Lower leg skin (tissue), 4 donors: ENCODE measurements around the gene POFUT2. TPM values are rescaled to one million over a fixed set of nuclear protein-coding genes. Genes with fewer than 3 reads are reported as not detected.

Experiments used
- DNase-seq, 2 donors: peaks; one replicate each; pipeline ENCODE4 v3.0.0-alpha.2; 2019; ENCODE audit warnings: low spot score in 2 of 2
- H3K4me3 ChIP-seq: fragments of 200-600 bp; sonication (generic); 2 replicates; pipeline ENCODE4 v1.5.1; 2017; ENCODE audit warnings: mild to moderate bottlenecking, low read depth; ENCODE audit not compliant: poor library complexity, severe bottlenecking
- POLR2A ChIP-seq, 2 donors: fragments of 450-650 bp; IDR thresholded peaks; one replicate each; pipeline ENCODE4 v1.6.1; 2016 to 2017; ENCODE audit warnings: antibody characterized with exemption in 2 of 2, mild to moderate bottlenecking in 1 of 2, moderate library complexity in 1 of 2
- WGBS, 2 donors: methylation state at CpG; one replicate each; pipeline ENCODE4 v1.1.5; 2018; 5-methylcytosine and 5-hydroxymethylcytosine counted together
- intact Hi-C: fragments of 100-400 bp; cut with DNase I; formaldehyde crosslinking; loops from one replicate; pipeline ENCODE4 v1.15.0; 2023; ENCODE audit warnings: low total_unique reads
- total RNA-seq, 4 donors: library from RNA; depleted of rRNA; stranded (reverse); fragments of >200 nt; gene quantifications; one replicate each; pipeline ENCODE4 v1.1.0, GENCODE V29; 2016
- TF ChIP-seq, protein P1 (sequence below), 3 donors: fragments of 450-650 bp; IDR thresholded peaks; one replicate each; pipeline ENCODE4 v1.5.1; 2016; ENCODE audit warnings: antibody characterized with exemption in 3 of 3, mild to moderate bottlenecking in 3 of 3, moderate library complexity in 2 of 3

Gene POFUT2
- total RNA-seq, 4 donors from 2014 or later, result 15.0 to 22.1 (median 18.9) TPM

DNA sequence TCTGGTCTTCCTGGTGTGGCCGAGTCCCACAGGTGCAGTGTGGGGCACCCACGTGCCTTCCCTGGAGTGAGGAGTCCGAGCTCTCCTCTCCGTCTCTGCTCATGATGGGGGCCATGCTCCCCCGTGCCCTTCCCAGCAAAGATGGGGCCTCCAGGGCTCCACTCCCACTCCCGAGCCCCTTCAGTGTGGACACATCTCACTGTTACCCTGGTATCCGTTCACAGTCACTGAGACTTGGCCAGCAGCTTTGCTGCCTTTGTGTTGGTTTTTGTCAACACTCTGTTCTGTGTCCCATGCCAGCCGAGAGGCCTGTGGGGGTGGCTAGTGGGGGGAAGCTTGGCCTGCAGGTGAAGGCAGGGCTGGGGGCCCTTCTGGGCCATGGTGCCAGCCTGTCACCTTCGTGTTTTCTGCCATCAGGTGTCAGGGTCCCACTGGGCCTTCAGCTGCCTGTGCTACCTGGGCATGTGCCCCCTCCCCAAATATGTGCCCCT lies 46.9 kb upstream of the POFUT2 start:
- intact Hi-C loops, result no loop called here
- H3K4me3 ChIP-seq, result no peak overlapping the region
- no peak for TF ChIP-seq POLR2A (IDR thresholded peaks at IDR 0.05)
- TF ChIP-seq, protein P1, sequence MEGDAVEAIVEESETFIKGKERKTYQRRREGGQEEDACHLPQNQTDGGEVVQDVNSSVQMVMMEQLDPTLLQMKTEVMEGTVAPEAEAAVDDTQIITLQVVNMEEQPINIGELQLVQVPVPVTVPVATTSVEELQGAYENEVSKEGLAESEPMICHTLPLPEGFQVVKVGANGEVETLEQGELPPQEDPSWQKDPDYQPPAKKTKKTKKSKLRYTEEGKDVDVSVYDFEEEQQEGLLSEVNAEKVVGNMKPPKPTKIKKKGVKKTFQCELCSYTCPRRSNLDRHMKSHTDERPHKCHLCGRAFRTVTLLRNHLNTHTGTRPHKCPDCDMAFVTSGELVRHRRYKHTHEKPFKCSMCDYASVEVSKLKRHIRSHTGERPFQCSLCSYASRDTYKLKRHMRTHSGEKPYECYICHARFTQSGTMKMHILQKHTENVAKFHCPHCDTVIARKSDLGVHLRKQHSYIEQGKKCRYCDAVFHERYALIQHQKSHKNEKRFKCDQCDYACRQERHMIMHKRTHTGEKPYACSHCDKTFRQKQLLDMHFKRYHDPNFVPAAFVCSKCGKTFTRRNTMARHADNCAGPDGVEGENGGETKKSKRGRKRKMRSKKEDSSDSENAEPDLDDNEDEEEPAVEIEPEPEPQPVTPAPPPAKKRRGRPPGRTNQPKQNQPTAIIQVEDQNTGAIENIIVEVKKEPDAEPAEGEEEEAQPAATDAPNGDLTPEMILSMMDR (IDR thresholded peaks at IDR 0.05), result no peak
- WGBS, 2 donors, result 89 to 94% methylated on average over 8 to 9 of the region's 9 CpGs
- no peak for DNase-seq

DNA sequence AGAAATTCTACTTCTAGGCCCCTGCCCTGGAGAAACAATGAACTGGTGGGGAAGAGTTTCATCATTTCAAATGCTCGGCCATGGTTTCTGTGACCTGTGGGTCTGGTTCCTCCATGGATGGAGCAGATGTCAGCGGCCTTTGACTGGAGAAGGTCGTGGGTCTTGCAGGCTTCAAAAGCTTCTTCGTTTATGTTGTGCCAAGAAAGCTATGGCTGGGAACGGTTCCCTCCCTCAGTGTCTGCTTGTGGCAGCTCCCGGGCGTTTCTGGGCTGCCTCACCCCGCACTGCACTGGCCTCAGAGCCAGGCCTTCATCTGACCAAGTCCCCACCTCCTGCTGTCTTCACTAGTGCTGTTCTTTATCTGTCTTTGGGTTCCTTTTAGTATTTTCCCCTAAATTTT lies 46.4 kb upstream of the POFUT2 start:
- 59 to 68% methylated on average over 8 of the region's 8 CpGs for WGBS, 2 donors
- TF ChIP-seq, protein P1 (IDR thresholded peaks at IDR 0.05), result no peak
- no peak overlapping the region for H3K4me3 ChIP-seq
- DNase-seq, result no peak
- intact Hi-C loops, result no loop called here

DNA sequence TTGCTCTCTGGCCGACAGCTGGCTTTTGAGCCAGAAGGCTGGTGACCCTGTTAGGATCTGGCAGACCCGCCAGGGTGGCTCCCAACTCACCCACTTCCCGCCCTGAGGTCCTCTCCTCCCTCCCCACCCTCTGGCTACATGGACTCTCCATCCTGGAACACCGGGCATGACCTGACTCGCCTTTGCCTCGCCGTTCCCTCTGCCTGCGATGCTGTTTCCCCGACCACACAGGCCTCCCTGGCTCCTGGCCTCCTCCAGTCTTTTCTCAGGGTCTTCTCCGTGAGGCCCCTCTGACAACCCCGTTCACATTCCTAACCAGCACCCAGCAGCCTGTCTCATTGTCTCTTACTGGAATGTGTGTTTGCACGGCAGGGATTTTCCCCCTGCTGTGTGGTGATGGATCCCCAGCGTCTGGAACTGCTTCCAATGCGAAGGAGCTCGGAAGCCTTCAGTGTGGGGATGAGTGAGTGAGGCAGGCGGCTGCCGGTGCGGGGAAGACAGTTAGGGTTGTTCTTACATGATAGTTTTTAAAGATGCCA lies 46.0 kb upstream of the POFUT2 start:
- H3K4me3 ChIP-seq, result no peak overlapping the region
- WGBS, 2 donors, result 50 to 66% methylated on average over 18 of the region's 18 CpGs
- intact Hi-C loops, result no loop called here
- TF ChIP-seq POLR2A (IDR thresholded peaks at IDR 0.05), result no peak
- TF ChIP-seq, protein P1 (IDR thresholded peaks at IDR 0.05), result no peak
- DNase-seq, result no peak

DNA sequence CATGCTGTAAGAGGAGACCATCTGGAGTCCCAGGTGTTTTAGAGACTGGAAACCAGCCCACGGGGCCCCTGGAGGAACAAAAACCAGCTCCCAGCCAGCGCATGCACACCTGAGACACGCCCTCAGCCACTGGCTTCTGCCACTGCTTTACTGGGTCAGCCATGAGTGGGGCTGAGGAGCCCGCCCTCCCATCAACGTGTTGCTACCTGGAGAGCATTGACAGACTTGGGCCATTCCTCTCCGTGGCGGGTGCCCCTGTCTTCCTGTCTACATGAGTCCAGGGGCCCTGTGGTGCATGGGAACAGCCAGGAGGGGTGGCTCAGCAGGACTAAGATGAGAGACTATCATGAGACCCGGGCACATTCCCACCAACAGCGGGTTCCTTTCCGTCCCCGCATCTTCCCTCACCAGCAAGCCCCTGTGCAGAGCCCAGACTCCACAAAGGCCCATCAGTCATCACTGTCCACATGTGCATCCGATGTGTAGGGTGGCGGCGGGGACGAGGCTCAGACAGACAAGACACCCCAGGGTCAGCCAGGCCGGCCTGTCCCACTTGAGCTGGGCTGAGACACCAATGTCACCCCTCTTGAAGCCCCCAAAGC lies 45.4 kb upstream of the POFUT2 start:
- intact Hi-C loops, result no loop called here
- WGBS, 2 donors, result 71 to 85% methylated on average over 14 to 16 of the region's 16 CpGs
- no peak for TF ChIP-seq POLR2A (IDR thresholded peaks at IDR 0.05)
- TF ChIP-seq, protein P1 (IDR thresholded peaks at IDR 0.05), result no peak
- no peak for DNase-seq
- no peak overlapping the region for H3K4me3 ChIP-seq

DNA sequence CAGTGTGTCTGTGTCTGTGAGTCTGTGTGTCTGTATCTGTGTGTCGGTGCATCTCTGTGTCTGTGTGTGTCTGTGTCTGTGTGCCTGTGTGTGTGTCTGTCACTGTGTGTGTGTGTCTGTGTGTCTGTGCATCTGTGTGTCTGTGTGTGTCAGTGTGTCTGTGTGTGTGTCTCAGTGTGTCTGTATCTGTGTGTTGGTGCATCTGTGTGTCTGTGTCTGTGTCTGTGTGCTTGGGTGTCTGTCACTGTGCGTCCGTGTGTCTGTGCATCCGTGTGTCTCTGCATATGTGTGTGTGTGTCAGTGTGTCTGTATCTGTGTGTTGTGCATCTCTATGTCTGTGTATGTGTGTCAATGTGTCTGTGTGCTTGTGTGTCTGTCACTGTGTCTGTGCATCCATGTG lies 44.7 kb upstream of the POFUT2 start:
- DNase-seq, result no peak
- 83 to 95% methylated on average over 4 of the region's 4 CpGs for WGBS, 2 donors
- intact Hi-C loops, result no loop called here
- no peak overlapping the region for H3K4me3 ChIP-seq
- TF ChIP-seq POLR2A (IDR thresholded peaks at IDR 0.05), result no peak
- TF ChIP-seq, protein P1 (IDR thresholded peaks at IDR 0.05), result peak in 1 of 3 donors; percentile 70
